Activated naive CD8-positive, alpha-beta T cell treated with anti-CD3 and anti-CD28 coated beads, Interleukin-2, amount 50 U/mL, for 24 hours (primary cell): ENCODE data around the gene LMBR1.
"Not testable (repeated sequence)": the region's sequence is repeated elsewhere in the genome, so short reads cannot be mapped to it uniquely, and the experiment has no call there.

Source experiments
- ATAC-seq: fragments of 150-1000 bp; cut with Tn5 transposase; one replicate; pipeline ENCODE4 v1.10.0; 2021
- DNase-seq: peaks from one replicate; pipeline ENCODE4 v3.0.0; 2021
- H3K27ac Mint-ChIP-seq: one replicate; pipeline ENCODE4 v1.8.0; 2021; ENCODE audit warnings: mild to moderate bottlenecking, mixed read lengths
- H3K27me3 Mint-ChIP-seq: one replicate; pipeline ENCODE4 v1.8.0; 2021; ENCODE audit warnings: mixed read lengths
- H3K36me3 Mint-ChIP-seq: one replicate; pipeline ENCODE4 v1.8.0; 2021; ENCODE audit warnings: low read depth, mixed read lengths
- H3K4me1 Mint-ChIP-seq: one replicate; pipeline ENCODE4 v1.8.0; 2021; ENCODE audit warnings: mixed read lengths
- H3K4me3 Mint-ChIP-seq: one replicate; pipeline ENCODE4 v1.8.0; 2021; ENCODE audit warnings: mild to moderate bottlenecking, moderate library complexity, mixed read lengths
- H3K9me3 Mint-ChIP-seq: one replicate; pipeline ENCODE4 v1.8.0; 2021; ENCODE audit warnings: mixed read lengths

LMBR1 gene

GRCh38 chr7:156637093-156637492 is 255.9 kb downstream of the LMBR1 start:
- Mint-ChIP-seq H3K9me3 (peaks cover 14% of the 10 kb centered on the region), H3K4me1 (peaks cover 14% of the 10 kb centered on the region), H3K27me3 (peaks cover 17% of the 10 kb centered on the region)
- ATAC-seq, H3K36me3 Mint-ChIP-seq, H3K4me3 Mint-ChIP-seq, H3K27ac Mint-ChIP-seq, DNase-seq: not testable (repeated sequence)

- Mint-ChIP-seq H3K9me3 (peaks cover 14% of the 10 kb centered on the region), H3K36me3 (peaks cover 8% of the 10 kb centered on the region), H3K4me3 (no peak overlapping the region), H3K4me1 (peaks cover 10% of the 10 kb centered on the region), H3K27me3 (peaks cover 6% of the 10 kb centered on the region), H3K27ac (no peak overlapping the region)
- DNase-seq (no peak), ATAC-seq (no peak)
Measured at GRCh38 chr7:156635529-156636385, 257.2 kb downstream of the LMBR1 start.

- Mint-ChIP-seq H3K4me3 (no peak overlapping the region), H3K4me1 (no peaks in the 10 kb centered on the region), H3K27me3 (peaks cover 2% of the 10 kb centered on the region), H3K36me3 (peaks cover 7% of the 10 kb centered on the region), H3K9me3 (peaks cover 15% of the 10 kb centered on the region), H3K27ac (no peak overlapping the region)
- DNase-seq: no peak
- ATAC-seq: no peak
Measured at GRCh38 chr7:156634117-156634516, 258.9 kb downstream of the LMBR1 start.

GRCh38 chr7:156629873-156630272 is 263.1 kb downstream of the LMBR1 start:
- no peak for ATAC-seq
- Mint-ChIP-seq H3K36me3 (peaks cover 10% of the 10 kb centered on the region), H3K9me3 (peaks cover 19% of the 10 kb centered on the region), H3K27me3 (peaks cover 4% of the 10 kb centered on the region), H3K27ac (no peak overlapping the region), H3K4me1 (peaks cover 2% of the 10 kb centered on the region), H3K4me3 (no peak overlapping the region)
- no peak for DNase-seq

GRCh38 chr7:156628562-156628961 is 264.4 kb downstream of the LMBR1 start:
- Mint-ChIP-seq H3K9me3 (peaks cover 19% of the 10 kb centered on the region), H3K4me3 (no peak overlapping the region), H3K27ac (no peak overlapping the region), H3K36me3 (peaks cover 10% of the 10 kb centered on the region), H3K27me3 (peaks cover 4% of the 10 kb centered on the region), H3K4me1 (peaks cover 2% of the 10 kb centered on the region)
- ATAC-seq (no peak), DNase-seq (no peak)
